ENCODE data around the gene RAB11FIP3. TPM values are rescaled to one million over a fixed set of nuclear protein-coding genes. Genes with fewer than 3 reads are reported as not detected.

Gene RAB11FIP3
- total RNA-seq, 3 donors from 2014 or later = 22.0 to 44.6 (median 24.5) TPM

- no peaks in the 10 kb centered on the region for H3K27me3 ChIP-seq
- H3K9me3 ChIP-seq = no peaks in the 10 kb centered on the region
- H3K36me3 ChIP-seq = no peaks in the 10 kb centered on the region
- no peak overlapping the region for H3K4me3 ChIP-seq
- intact Hi-C loops (cut with DNase I; ENCODE audit: low total_unique reads) = no loop called here
- no peak for DNase-seq (ENCODE audit: low spot score in 2 of 2)
- no peak for TF ChIP-seq POLR2AphosphoS5 (IDR thresholded peaks at IDR 0.05)
- no peak for TF ChIP-seq CTCF (IDR thresholded peaks at IDR 0.05)
- TF ChIP-seq POLR2A (IDR thresholded peaks at IDR 0.05) = no peak
- no peak overlapping the region for H3K27ac ChIP-seq
- no peaks in the 10 kb centered on the region for H3K4me1 ChIP-seq
Measured at GRCh38 chr16:496097-496886, 70.8 kb downstream of the RAB11FIP3 start.

GRCh38 chr16:497258-497657 is 71.8 kb downstream of the RAB11FIP3 start:
- no peaks in the 10 kb centered on the region for H3K36me3 ChIP-seq

GRCh38 chr16:499924-500323 is 74.5 kb downstream of the RAB11FIP3 start:
- no peaks in the 10 kb centered on the region for H3K36me3 ChIP-seq
- DNase-seq (ENCODE audit: low spot score in 2 of 2) = no peak
- no peaks in the 10 kb centered on the region for H3K27me3 ChIP-seq
- no peak overlapping the region for H3K4me3 ChIP-seq
- no peaks in the 10 kb centered on the region for H3K9me3 ChIP-seq
- intact Hi-C loops (cut with DNase I; ENCODE audit: low total_unique reads) = no loop called here
- no peak overlapping the region for H3K27ac ChIP-seq
- TF ChIP-seq POLR2A (IDR thresholded peaks at IDR 0.05) = no peak
- no peak for TF ChIP-seq POLR2AphosphoS5 (IDR thresholded peaks at IDR 0.05)
- no peak for TF ChIP-seq CTCF (IDR thresholded peaks at IDR 0.05)
- no peaks in the 10 kb centered on the region for H3K4me1 ChIP-seq

More at GRCh38 chr16:497258-497657, 71.8 kb downstream of the RAB11FIP3 start:
- Histone ChIP-seq H3K27me3 (no peaks in the 10 kb centered on the region), H3K4me3 (no peak overlapping the region), H3K4me1 (no peaks in the 10 kb centered on the region), H3K9me3 (no peaks in the 10 kb centered on the region), H3K27ac (no peak overlapping the region)
- DNase-seq (ENCODE audit: low spot score in 2 of 2) = no peak
- TF ChIP-seq CTCF (IDR thresholded peaks at IDR 0.05) = no peak
- intact Hi-C loops (cut with DNase I; ENCODE audit: low total_unique reads) = no loop called here

- no peaks in the 10 kb centered on the region for H3K9me3 ChIP-seq
- H3K4me3 ChIP-seq = no peak overlapping the region
- H3K27me3 ChIP-seq = no peaks in the 10 kb centered on the region
- no peaks in the 10 kb centered on the region for H3K4me1 ChIP-seq
- H3K27ac ChIP-seq = no peak overlapping the region
- H3K36me3 ChIP-seq = no peaks in the 10 kb centered on the region
- no peak for DNase-seq (ENCODE audit: low spot score in 2 of 2)
- TF ChIP-seq POLR2A (IDR thresholded peaks at IDR 0.05) = no peak
- TF ChIP-seq CTCF (IDR thresholded peaks at IDR 0.05) = no peak
- TF ChIP-seq POLR2AphosphoS5 (IDR thresholded peaks at IDR 0.05) = no peak
- intact Hi-C loops (cut with DNase I; ENCODE audit: low total_unique reads) = no loop called here
Measured at GRCh38 chr16:500709-501108, 75.3 kb downstream of the RAB11FIP3 start.

- H3K27me3 ChIP-seq = no peaks in the 10 kb centered on the region
- intact Hi-C loops (cut with DNase I; ENCODE audit: low total_unique reads) = no loop called here
- no peaks in the 10 kb centered on the region for H3K4me1 ChIP-seq
- H3K27ac ChIP-seq = no peak overlapping the region
- TF ChIP-seq CTCF (IDR thresholded peaks at IDR 0.05) (no peak), POLR2AphosphoS5 (IDR thresholded peaks at IDR 0.05) (no peak), POLR2A (IDR thresholded peaks at IDR 0.05) (no peak)
- DNase-seq (ENCODE audit: low spot score in 2 of 2) = no peak
- H3K4me3 ChIP-seq = no peak overlapping the region
- no peaks in the 10 kb centered on the region for H3K9me3 ChIP-seq
- H3K36me3 ChIP-seq = no peaks in the 10 kb centered on the region
Measured at GRCh38 chr16:502179-502943, 76.9 kb downstream of the RAB11FIP3 start.

Measured in breast epithelium (tissue), 4 donors.